HG02623 (cell line): Measurements from ENCODE around the gene SNURF.
A peak's percentile ranks its signal among the peaks of the same experiment; 100 is the strongest.
"Not testable (repeated sequence)": the region's sequence is repeated elsewhere in the genome, so short reads cannot be mapped to it uniquely, and the experiment has no call there.

Experiments used
- ATAC-seq: cut with Tn5 transposase; IDR thresholded peaks from one replicate; pipeline ENCODE4 v1.9.1; 2021; ENCODE audit warnings: moderate library complexity; ENCODE audit not compliant: unreplicated experiment

Gene SNURF, protein sequence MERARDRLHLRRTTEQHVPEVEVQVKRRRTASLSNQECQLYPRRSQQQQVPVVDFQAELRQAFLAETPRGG

DNA sequence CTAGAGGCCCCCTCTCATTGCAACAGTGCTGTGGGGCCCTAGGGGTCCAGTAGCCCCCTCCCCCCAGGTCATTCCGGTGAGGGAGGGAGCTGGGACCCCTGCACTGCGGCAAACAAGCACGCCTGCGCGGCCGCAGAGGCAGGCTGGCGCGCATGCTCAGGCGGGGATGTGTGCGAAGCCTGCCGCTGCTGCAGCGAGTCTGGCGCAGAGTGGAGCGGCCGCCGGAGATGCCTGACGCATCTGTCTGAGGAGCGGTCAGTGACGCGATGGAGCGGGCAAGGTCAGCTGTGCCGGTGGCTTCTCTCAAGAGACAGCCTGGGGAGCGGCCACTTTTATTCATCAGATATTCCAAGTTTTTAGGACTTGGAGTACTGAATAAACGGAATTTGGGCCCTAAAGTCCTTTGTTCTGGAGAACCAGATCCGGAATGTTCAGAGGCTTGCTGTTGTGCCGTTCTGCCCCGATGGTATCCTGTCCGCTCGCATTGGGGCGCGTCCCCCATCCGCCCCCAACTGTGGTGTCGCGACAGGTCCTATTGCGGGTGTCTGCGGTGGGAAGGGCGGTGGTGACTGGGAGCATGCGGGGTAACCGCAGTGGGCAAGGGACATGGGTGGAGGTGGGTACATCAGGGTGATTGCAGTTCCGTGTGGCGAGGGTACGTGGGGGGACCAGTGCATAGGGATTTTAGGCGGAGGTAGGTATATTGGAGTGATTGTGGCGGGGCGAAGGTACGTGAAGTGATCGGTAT is at the start of gene SNURF, which contains the start of gene SNRPN:
TSS of gene SNURF (plus strand) at position 205 of the 748 bp plus-strand sequence. CDS start at position 267, 62 bp downstream.
TSS of gene SNRPN (plus strand) at position 205 of the 748 bp plus-strand sequence. CDS start 19,467 bp downstream, outside the sequence.
- ATAC-seq = peak; percentile 51

DNA sequence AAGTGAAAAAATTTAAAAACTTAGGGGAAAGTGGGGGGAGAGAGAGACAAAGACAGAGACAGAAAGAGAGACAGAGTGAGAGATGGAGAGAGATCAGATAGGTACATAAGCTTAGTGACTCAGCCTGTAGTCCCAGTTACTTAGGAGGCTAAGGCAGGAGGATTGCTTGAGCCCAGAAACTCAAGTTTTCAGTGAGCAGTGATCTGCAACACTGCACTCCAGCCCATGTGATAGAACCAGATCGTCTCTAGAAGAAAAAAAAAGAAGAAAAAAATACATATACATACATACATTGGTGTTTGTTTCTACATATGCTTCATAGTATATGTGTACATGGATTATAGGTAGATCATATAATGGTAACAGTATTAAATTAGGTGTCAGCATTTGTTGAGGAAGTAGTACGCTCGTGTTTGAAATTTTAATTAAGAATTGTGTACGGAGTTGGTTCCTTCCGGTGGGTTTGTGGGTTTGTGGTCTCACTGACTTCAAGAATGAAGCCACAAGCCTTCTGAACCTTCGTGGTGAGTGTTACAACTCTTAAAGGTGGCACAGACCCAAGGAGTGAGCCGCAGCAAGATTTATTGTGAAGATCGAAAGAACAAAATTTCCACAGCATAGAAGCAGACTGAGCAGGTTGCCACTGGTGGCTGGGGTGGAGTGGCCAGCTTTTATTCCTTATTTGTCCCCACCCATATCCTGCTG is 38.3 kb upstream of the SNURF start:
- no peak for ATAC-seq

DNA sequence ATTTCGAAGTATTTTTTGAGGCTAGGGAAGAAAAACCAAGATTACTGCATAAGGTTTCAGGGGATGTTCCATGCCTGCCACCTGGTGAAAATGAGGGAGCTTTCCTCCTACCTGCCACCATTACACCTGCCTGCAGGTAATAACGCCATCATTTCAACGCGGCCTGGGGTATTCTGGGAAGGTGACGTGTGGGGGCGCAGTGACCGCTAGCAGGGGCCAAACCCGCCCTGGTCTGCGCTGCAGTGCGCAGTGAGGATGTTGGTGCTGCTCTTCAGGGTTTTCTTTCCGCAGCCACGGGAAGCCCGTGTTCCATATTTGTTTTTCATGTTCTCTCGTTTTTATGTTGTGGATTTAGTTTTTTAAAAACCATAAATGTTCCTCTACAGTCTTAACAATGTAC is 37.4 kb upstream of the SNURF start:
- ATAC-seq = no peak

DNA sequence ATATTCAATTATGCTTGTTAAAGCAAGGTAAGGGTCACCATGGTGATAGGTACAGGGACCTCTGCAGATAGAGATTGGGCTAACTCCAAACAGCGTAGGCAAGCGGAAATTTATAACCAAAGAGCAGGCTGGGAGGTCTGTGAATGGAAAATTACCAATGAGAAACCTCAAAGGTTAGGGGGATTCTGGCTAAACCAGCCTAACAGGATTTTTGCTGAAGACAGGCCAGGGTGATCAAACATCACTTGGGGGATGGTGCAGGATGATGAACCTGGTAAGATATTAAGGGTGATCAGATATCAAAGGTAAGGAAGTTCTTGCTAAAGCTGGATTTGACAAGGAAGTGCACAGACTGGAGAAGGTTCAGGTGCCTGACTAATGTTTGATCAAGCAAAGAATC is 35.3 kb upstream of the SNURF start:
- no peak for ATAC-seq

DNA sequence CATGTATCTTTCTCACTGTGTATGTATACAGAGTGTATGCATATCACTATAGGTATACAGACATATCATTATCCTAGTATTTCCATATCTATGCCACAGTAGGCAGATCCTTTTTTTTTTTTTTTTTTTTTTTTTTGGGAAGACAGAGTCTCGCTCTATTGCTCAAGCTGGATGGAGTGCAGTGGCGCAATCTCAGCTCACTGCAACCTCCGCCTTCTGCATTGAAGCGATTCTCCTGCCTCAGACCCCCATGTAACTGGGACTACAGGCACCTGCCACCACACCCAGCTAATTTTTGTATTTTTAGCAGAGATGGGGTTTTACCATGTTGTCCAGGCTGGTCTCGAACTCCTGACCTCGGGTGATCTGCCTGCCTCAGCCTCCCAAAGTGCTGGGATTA is 32.0 kb upstream of the SNURF start:
- not testable (repeated sequence) for ATAC-seq

DNA sequence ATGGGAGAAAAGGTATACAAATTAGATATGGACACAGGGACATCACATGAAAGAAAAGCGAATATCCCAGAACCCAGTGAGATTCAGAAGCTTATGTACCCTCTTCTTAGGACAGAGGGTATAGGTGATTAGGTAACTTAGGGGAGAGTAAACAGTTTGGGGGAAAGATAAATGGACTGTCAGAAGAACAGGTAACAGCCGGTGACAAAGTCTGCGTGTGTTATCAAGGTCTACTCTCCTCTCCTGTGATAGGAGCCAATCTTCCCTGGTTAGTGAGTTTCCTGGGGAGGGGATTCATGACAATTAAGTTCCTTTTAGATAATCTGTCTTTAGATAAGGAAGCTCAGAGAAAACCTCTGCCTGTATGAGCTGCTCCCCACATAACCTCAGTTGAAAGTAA is 30.6 kb upstream of the SNURF start:
- ATAC-seq = no peak

DNA sequence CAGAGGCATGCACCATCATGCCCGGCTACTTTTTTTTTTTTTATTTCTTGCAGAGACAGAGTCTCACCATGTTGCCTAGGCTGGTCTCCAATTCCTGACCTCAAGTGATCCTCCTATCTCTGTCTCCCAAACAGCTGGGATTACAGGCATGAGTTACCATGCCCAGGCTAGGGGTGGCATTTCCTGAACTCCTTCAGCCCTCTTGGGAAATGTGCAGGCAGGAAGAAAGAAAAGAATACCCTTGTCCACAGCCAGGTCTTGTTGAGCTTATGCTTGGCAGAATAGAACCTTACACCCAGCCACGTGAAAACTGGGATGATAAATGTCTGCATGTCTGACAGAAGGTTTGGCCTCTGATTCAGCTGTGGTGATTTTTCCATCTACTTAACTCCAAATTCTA is 30.2 kb upstream of the SNURF start:
- no peak for ATAC-seq

DNA sequence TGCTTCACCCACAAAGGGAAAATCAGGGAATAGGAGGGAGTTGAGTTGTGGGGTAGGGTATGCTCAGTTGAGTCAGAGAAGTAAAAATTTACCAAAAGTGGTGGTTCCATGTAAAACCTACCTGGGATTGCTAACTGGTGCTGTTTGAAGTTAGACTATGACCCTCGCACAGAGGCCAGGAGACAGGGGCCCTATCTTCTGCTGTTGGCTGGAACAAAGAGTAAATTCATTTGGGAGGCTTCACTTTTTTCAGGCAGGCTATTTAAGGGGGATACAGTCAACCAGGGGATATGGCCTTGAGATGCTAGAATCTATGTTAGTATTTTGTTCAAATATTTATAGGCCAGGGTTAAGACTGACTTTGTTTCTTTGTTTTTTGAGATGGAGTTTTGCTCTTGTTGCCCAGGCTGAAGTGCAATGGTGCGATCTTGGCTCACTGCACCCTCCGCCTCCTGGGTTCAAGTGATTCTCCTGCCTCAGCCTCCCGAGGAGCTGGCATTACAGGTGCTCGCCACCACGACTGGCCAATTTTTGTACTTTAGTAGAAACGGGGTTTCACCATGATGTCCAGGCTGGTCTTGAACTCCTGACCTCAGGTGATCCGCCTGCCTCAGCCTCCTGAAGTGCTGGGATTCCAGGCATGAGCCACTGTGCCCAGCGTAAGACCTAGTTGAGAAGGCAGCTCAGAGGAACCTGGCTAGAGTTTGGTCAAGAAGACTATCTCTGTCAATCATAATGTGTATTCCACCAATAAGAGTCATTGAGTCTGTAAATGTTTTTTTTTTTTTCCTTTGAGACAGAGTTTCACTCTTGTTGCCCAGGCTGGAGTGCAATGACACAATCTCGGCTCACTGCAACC is 22.7 kb upstream of the SNURF start:
- not testable (repeated sequence) for ATAC-seq

DNA sequence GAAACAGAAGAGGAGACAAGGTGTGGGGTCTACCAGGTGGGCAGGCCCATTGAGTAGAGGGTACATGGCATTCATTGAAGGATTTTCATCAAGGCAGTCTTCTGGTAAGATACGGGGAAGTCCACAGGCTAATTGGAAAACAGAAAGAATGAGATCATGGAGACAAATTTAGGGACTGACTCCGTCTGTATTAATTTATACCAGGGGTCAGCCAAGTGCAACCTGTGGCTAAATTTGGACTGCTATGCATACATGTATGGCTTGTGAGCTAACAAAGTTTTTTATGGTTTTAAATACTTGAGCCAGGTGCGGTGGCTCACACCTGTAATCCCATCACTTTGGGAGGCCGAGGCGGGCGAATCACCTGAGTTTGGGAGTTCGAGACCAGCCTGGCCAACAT is 21.1 kb upstream of the SNURF start:
- ATAC-seq = no peak

DNA sequence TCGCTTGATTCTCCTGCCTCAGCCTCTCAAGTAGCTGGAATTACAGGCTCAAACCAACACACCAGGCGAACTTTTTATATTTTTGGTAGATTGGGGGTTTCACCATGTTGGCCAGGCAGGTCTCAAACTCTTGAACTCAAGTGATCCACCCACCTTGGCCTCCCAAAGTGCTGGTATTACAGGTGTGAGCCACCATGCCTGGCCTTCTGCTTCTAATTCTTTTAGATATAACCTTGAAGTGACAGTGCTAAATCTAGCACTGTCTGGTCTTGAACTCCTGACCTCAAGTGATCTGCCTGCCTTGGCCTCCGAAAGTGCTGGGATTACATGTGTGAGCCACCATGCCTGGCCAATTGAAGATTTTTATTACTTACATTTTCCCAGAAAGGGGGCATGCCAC is 16.6 kb upstream of the SNURF start:
- ATAC-seq = not testable (repeated sequence)

DNA sequence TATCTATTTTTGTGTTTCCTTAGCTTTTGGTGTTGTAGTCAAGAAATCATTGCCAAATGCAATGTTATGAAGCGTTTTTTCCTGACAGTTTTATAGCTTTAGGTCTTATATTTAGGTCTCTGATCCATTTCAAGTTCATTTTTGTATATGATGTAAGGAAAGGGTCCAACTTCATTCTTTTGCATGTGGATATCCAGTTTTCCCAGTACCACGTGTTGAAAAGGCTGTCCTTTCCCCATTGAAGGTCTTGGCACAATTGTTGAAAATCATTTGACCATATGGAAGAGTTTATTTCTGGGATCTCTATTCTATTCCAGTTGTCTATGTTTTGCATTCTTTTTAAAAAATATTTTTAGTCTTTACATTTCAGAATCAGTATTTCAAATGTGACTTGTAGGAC is 14.6 kb upstream of the SNURF start:
- no peak for ATAC-seq

DNA sequence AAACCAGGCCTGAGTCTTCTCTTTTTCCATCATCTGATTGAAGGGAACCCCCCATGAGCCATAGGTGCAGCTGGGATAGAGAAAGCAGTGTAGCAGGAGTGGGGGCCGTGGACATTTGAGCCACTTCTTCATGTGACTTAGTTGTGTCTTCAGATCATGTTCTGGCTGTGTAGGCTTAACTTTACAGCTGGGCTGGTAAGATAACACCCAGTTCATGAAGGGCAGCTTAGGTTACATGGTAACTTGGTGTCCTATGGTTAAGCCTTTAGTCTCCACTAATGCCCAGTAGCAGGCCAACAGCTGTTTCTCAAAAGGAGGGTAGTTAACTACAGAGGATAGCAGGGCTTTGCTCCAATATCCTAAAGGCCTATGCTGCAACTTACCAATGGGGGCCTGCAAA is 11.4 kb upstream of the SNURF start:
- no peak for ATAC-seq

DNA sequence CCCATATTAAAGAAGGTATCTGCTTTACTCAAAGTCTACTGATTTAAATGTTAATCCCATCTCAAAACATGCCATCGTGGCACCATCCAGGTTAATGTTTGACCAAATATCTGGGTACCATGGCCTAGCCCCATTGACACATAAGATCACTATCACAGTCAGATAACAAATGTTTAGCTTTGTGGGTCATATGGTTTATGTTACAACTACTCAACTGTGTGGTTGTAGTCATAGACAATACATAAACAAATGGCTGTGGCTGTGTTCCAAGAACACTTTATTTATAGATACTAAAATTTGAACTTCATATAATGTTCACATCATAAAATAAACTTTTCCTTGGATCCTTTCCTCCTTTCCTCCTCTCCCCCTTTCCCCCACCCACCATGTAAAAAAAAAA is 9.8 kb upstream of the SNURF start:
- ATAC-seq = no peak

DNA sequence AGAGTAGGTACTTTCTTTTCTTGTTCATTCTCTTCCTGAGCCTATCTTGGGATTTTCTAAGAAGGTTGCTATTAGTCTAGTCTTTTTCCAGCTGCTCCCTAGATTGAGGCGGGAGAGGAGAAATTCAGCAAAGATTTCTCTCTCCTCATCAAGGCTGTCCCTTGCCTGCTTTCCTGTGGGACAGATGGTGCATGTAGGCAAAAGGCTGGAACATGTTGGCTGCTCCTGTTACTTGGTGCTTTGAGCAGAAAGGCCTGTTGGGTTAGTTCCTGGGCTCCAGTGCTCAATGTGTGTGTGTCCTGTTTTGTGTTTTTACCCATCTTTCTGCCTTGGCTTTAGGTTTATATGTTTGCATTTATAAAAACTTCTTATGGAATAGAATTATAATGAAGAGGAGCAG is 9.1 kb upstream of the SNURF start:
- ATAC-seq = no peak

DNA sequence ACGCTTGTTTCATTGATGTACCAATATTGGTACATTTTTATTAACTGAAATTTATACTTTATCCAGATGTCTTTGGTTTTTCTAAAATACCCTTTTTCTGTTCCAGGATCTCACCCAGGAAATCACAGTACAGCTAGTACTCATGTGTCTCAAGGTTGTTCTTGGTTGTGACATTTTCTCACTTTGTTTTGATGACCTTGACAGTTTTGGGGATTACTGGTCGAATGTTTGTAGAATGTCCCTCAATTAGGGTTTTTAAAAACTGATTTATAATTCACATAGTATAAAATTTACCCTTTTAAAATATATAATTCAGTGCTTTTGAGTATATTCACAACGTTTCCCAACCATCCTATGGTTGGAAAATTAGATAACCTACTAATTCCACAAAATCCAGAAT is 6.3 kb upstream of the SNURF start:
- ATAC-seq = no peak

DNA sequence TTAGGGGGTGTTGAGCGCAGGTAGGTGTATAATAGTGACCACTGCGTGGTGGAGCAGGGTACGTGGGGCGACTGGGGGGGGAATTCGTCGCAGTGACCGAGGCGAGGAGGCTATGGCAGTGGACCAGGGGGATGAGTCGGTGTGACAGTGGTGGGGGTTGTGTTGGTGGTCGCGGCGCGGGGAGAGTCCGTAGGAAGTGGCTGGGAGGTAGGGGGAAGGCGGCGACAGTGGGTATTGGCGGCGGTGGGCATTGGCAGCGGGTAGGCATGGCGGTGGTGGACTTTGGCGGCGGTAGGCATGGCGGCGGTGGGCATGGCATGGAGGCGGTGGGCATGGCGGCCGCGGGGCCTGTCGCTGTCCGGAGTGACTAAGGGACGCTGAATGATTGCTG is 739 bp downstream of the SNURF start:
- ATAC-seq = no peak

DNA sequence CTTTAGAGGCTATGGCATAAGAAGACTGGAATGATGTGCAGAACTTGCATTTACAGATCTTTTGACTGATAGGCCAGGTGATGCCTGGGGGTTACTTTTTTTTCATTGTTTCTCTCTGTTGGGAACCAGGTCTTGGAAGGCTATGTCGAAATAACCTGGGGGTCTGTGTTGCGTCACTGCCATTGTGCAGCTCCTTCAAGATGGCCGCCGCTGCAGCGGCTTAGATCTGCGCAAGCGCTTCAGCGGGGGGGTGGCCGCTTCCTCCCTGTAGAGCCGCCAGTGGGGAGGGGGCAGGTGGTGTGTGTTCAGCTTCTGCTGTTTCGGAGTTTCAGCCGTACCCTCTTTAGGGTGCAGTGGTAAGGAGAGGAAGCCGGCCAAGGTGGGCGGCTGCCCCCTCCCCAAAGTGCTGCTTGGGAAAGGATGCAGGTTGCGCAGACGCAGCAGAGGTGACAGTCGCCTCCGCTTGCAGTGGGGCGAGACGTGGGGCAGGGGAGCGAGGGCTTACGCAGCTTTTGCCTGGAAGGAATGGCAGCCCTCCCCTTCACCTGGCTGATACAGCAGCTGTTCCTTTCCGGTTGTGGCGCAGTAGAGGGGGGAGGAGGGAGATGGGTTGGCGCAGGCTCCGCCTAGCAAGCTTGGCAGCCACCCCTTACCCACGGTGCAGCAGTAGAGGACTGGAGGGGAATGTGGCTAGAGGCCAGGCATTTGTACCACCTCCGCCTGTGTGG is 1.5 kb downstream of the SNURF start:
- peak; percentile 69 for ATAC-seq

DNA sequence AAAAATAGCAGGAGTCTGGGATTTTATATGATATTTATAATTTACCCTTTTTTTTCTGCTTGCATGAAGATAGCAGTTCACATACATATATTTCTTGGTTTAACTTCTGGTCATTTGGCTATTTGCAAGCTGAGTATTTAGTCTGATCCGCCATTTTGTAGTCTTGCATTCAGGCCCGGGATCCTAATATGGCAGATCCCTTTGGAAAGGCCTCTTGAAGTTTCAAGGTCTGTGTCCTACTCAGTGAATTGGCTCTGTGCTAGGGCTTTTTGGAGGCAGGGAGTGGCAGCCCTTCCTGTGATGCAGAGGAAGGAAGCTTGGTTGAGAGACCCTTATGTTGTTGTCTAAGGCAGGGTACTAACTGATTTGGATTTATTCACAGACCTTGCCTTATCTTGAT is 2.9 kb downstream of the SNURF start:
- no peak for ATAC-seq

DNA sequence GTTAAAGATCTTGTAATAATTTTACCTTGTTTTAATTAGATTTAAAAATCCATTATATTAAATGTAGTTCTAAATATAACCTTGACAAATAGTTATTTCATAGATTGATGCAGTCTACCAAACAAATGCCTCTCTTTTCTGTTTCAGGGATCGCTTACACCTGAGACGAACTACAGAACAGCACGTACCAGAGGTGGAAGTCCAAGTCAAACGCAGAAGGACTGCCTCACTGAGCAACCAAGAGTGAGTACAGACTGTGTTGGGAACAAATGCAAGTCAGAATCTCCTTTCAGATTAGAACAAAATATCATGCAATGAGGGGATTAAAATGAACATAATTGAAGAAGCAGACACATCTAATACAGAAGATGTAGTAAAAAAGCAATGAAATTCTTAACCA is 7.2 kb downstream of the SNURF start:
- ATAC-seq = no peak

DNA sequence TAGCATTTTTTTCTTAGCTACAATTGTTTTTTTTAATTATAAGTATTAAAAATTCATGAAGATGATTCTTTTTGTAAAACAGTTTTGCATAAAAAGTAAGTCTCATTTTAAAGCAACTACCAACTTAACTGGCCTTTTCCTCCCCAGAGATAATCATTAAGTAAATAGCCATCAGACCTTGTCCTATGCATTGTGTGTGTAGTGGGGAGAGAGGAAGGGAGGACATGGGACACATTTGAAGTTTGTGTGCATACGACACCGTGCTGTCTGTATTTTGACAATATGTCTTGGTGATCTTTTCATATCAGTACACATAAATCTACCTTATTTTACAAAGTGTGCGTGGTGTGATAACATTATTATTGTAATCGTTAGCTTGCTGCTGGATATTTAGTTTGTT is 8.1 kb downstream of the SNURF start:
- ATAC-seq = no peak
